GM23338 (cell line): ENCODE data around the gene ZSCAN9. TPM values are rescaled to one million over a fixed set of nuclear protein-coding genes. Genes with fewer than 3 reads are reported as not detected.

Source experiments
- ATAC-seq: fragments of 200-7000 bp; cut with Tn5 transposase; 3 replicates; pipeline ENCODE4 v1.9.1; 2020
- DNase-seq: peaks from one replicate; pipeline ENCODE4 v3.0.0-alpha.2; 2015; ENCODE audit warnings: low spot score
- H2AFZ ChIP-seq: fragments of 200-600 bp; sonication (generic); 2 replicates; pipeline ENCODE4 v1.8.0; 2016; ENCODE audit warnings: antibody characterized with exemption, mild to moderate bottlenecking, moderate library complexity
- H3F3A ChIP-seq: fragments of 200-600 bp; sonication (generic); replicated peaks from 2 replicates; pipeline ENCODE4 v1.8.0; 2017; ENCODE audit warnings: antibody characterized with exemption, mixed run types, low read depth
- H3K27ac ChIP-seq: fragments of 200-600 bp; sonication (generic); 2 replicates; pipeline ENCODE4 v1.6.1; 2016; ENCODE audit warnings: low read depth
- H3K27me3 ChIP-seq: fragments of 200-600 bp; sonication (generic); 2 replicates; pipeline ENCODE4 v1.8.0; 2016; ENCODE audit warnings: mild to moderate bottlenecking, mixed run types, moderate library complexity; ENCODE audit not compliant: insufficient read depth
- H3K36me3 ChIP-seq: fragments of 200-600 bp; sonication (generic); 2 replicates; pipeline ENCODE4 v1.8.0; 2016; ENCODE audit warnings: mild to moderate bottlenecking; ENCODE audit not compliant: insufficient read depth
- H3K4me1 ChIP-seq: fragments of 200-600 bp; sonication (generic); 2 replicates; pipeline ENCODE4 v1.8.0; 2016; ENCODE audit warnings: mild to moderate bottlenecking, moderate library complexity; ENCODE audit not compliant: insufficient read depth
- H3K4me2 ChIP-seq: fragments of 200-600 bp; sonication (generic); 2 replicates; pipeline ENCODE4 v1.7.1; 2017; ENCODE audit warnings: mixed run types
- H3K4me3 ChIP-seq: fragments of 200-600 bp; sonication (generic); 2 replicates; pipeline ENCODE4 v1.6.1; 2016; ENCODE audit warnings: mixed run types
- H3K79me2 ChIP-seq: fragments of 200-600 bp; sonication (generic); replicated peaks from 2 replicates; pipeline ENCODE4 v1.8.0; 2017; ENCODE audit warnings: mild to moderate bottlenecking; ENCODE audit not compliant: insufficient read depth
- H3K9me2 ChIP-seq: fragments of 200-600 bp; sonication (generic); 2 replicates; pipeline ENCODE4 v1.8.0; 2017; ENCODE audit not compliant: insufficient read depth
- H4K20me1 ChIP-seq: fragments of 200-600 bp; sonication (generic); replicated peaks from 2 replicates; pipeline ENCODE4 v1.8.0; 2017; ENCODE audit warnings: mild to moderate bottlenecking; ENCODE audit not compliant: insufficient read depth
- H3K27ac Mint-ChIP-seq: 2 replicates; pipeline ENCODE4 v1.8.0; 2020; ENCODE audit warnings: inconsistent platforms, mild to moderate bottlenecking, moderate library complexity, mixed read lengths
- H3K27me3 Mint-ChIP-seq: 3 replicates; pipeline ENCODE4 v1.8.0; 2022; ENCODE audit warnings: low read depth, mild to moderate bottlenecking, moderate library complexity, mixed read lengths, inconsistent platforms; ENCODE audit not compliant: insufficient read depth, poor library complexity
- H3K36me3 Mint-ChIP-seq: 3 replicates; pipeline ENCODE4 v1.8.0; 2021; ENCODE audit warnings: low read depth, mild to moderate bottlenecking, inconsistent platforms, moderate library complexity, mixed read lengths
- H3K4me1 Mint-ChIP-seq: 3 replicates; pipeline ENCODE4 v1.8.0; 2020; ENCODE audit warnings: mild to moderate bottlenecking, inconsistent platforms, mixed read lengths
- H3K4me3 Mint-ChIP-seq: 3 replicates; pipeline ENCODE4 v1.8.0; 2021; ENCODE audit warnings: moderate library complexity, mild to moderate bottlenecking, inconsistent platforms, mixed read lengths
- H3K9me3 Mint-ChIP-seq: 3 replicates; pipeline ENCODE4 v1.8.0; 2020; ENCODE audit warnings: moderate library complexity, mild to moderate bottlenecking, inconsistent platforms, mixed read lengths
- CREB1 ChIP-seq: fragments of 250-450 bp; sonication (Bioruptor Pico); IDR thresholded peaks from 2 replicates; pipeline ENCODE4 v1.5.0; 2020; ENCODE audit warnings: low read depth, mild to moderate bottlenecking, moderate library complexity
- EZH2 ChIP-seq: fragments of 200-600 bp; sonication (generic); IDR thresholded peaks from one replicate; pipeline ENCODE4 v1.8.0; 2017; ENCODE audit warnings: antibody characterized with exemption, mild to moderate bottlenecking, low read depth; ENCODE audit not compliant: unreplicated experiment
- EZH2phosphoT487 ChIP-seq: fragments of 200-600 bp; sonication (generic); IDR thresholded peaks from one replicate; pipeline ENCODE4 v1.8.1; 2018; ENCODE audit warnings: antibody characterized with exemption; ENCODE audit not compliant: unreplicated experiment
- JUNB ChIP-seq: IDR thresholded peaks from one replicate; pipeline ENCODE4 v1.6.1; 2016; ENCODE audit warnings: antibody characterized with exemption; ENCODE audit not compliant: unreplicated experiment
- NANOG ChIP-seq: IDR thresholded peaks from 2 replicates; pipeline ENCODE4 v1.6.1; 2016; ENCODE audit warnings: antibody characterized with exemption, borderline replicate concordance
- POLR2AphosphoS5 ChIP-seq: IDR thresholded peaks from 2 replicates; pipeline ENCODE4 v1.6.1; 2016; ENCODE audit warnings: antibody characterized with exemption, low read depth
- REST ChIP-seq: IDR thresholded peaks from one replicate; pipeline ENCODE4 v1.6.1; 2018; ENCODE audit warnings: antibody characterized with exemption; ENCODE audit not compliant: unreplicated experiment
- STAT1 ChIP-seq: IDR thresholded peaks from one replicate; pipeline ENCODE4 v1.6.1; 2016; ENCODE audit warnings: antibody characterized with exemption; ENCODE audit not compliant: unreplicated experiment
- ZNF114 ChIP-seq: fragments of 250-450 bp; sonication (Bioruptor Pico); IDR thresholded peaks from 2 replicates; pipeline ENCODE4 v1.5.0; 2020; ENCODE audit warnings: mild to moderate bottlenecking, moderate library complexity
- polyA plus RNA-seq: library from polyadenylated mRNA; unstranded; fragments of >200 nt; fragmentation: Nextera tagmentation; extraction: Ambion mirVana; gene quantifications from 2 replicates; pipeline ENCODE4 v1.2.1, GENCODE V29; 2016
- total RNA-seq: library from RNA; depleted of rRNA; stranded (reverse); fragments of >200 nt; shearing (Covaris generic); gene quantifications from 2 replicates; pipeline ENCODE4 v1.2.3, GENCODE V29; 2014
- TF ChIP-seq, protein P1 (sequence below): IDR thresholded peaks from 2 replicates; pipeline ENCODE4 v1.6.1; 2016; ENCODE audit warnings: antibody characterized with exemption
- TF ChIP-seq, protein P2 (sequence below): fragments of 250-450 bp; sonication (Bioruptor Pico); IDR thresholded peaks from 2 replicates; pipeline ENCODE4 v1.5.0; 2020; ENCODE audit warnings: mild to moderate bottlenecking, moderate library complexity

Gene ZSCAN9
- total and polyA plus RNA-seq, 2 experiments from 2014 or later: 10.0 to 10.9 TPM

- TF ChIP-seq REST (no peak), JUNB (no peak), POLR2AphosphoS5 (no peak), EZH2phosphoT487 (no peak), ZNF114 (CRISPR knock-in tag) (no peak), STAT1 (no peak)
- TF ChIP-seq, protein P1, sequence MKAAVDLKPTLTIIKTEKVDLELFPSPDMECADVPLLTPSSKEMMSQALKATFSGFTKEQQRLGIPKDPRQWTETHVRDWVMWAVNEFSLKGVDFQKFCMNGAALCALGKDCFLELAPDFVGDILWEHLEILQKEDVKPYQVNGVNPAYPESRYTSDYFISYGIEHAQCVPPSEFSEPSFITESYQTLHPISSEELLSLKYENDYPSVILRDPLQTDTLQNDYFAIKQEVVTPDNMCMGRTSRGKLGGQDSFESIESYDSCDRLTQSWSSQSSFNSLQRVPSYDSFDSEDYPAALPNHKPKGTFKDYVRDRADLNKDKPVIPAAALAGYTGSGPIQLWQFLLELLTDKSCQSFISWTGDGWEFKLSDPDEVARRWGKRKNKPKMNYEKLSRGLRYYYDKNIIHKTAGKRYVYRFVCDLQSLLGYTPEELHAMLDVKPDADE: no peak
Observed at GRCh38 chr6:28267695-28268059, 42.6 kb downstream of the ZSCAN9 start (continued).

GRCh38 chr6:28269492-28269891, 44.4 kb downstream of the ZSCAN9 start:
- no peaks in the 10 kb centered on the region; the same call in 1 of the 2 replicates for H3K36me3 ChIP-seq
- peaks cover 6% of the 10 kb centered on the region for H3K27me3 ChIP-seq
- no peaks in the 10 kb centered on the region; the same call in 1 of the 2 replicates for H4K20me1 ChIP-seq
- peaks cover 3% of the 10 kb centered on the region; the same call in 1 of the 2 replicates for H3F3A ChIP-seq
- no peak overlapping the region for H3K27ac ChIP-seq
- Mint-ChIP-seq H3K4me3 (no peak overlapping the region), H3K27ac (no peak overlapping the region), H3K4me1 (no peaks in the 10 kb centered on the region; the same call in 2 of the 3 replicates), H3K36me3 (peaks cover 17% of the 10 kb centered on the region), H3K9me3 (no peaks in the 10 kb centered on the region), H3K27me3 (no peaks in the 10 kb centered on the region)
- H2AFZ ChIP-seq: no peak overlapping the region
- peaks cover 21% of the 10 kb centered on the region for H3K79me2 ChIP-seq
- H3K4me2 ChIP-seq: no peak overlapping the region
- DNase-seq: no peak
- H3K4me3 ChIP-seq: no peak overlapping the region
- no peaks in the 10 kb centered on the region for H3K9me2 ChIP-seq
- H3K4me1 ChIP-seq: no peaks in the 10 kb centered on the region
- ATAC-seq: no peak
- TF ChIP-seq EZH2phosphoT487: no peak
- no peak for TF ChIP-seq EZH2
- TF ChIP-seq NANOG: no peak
- TF ChIP-seq CREB1 (CRISPR knock-in tag): no peak
- TF ChIP-seq, protein P1: no peak
- no peak for TF ChIP-seq POLR2AphosphoS5
- no peak for TF ChIP-seq STAT1
- TF ChIP-seq, protein P2, sequence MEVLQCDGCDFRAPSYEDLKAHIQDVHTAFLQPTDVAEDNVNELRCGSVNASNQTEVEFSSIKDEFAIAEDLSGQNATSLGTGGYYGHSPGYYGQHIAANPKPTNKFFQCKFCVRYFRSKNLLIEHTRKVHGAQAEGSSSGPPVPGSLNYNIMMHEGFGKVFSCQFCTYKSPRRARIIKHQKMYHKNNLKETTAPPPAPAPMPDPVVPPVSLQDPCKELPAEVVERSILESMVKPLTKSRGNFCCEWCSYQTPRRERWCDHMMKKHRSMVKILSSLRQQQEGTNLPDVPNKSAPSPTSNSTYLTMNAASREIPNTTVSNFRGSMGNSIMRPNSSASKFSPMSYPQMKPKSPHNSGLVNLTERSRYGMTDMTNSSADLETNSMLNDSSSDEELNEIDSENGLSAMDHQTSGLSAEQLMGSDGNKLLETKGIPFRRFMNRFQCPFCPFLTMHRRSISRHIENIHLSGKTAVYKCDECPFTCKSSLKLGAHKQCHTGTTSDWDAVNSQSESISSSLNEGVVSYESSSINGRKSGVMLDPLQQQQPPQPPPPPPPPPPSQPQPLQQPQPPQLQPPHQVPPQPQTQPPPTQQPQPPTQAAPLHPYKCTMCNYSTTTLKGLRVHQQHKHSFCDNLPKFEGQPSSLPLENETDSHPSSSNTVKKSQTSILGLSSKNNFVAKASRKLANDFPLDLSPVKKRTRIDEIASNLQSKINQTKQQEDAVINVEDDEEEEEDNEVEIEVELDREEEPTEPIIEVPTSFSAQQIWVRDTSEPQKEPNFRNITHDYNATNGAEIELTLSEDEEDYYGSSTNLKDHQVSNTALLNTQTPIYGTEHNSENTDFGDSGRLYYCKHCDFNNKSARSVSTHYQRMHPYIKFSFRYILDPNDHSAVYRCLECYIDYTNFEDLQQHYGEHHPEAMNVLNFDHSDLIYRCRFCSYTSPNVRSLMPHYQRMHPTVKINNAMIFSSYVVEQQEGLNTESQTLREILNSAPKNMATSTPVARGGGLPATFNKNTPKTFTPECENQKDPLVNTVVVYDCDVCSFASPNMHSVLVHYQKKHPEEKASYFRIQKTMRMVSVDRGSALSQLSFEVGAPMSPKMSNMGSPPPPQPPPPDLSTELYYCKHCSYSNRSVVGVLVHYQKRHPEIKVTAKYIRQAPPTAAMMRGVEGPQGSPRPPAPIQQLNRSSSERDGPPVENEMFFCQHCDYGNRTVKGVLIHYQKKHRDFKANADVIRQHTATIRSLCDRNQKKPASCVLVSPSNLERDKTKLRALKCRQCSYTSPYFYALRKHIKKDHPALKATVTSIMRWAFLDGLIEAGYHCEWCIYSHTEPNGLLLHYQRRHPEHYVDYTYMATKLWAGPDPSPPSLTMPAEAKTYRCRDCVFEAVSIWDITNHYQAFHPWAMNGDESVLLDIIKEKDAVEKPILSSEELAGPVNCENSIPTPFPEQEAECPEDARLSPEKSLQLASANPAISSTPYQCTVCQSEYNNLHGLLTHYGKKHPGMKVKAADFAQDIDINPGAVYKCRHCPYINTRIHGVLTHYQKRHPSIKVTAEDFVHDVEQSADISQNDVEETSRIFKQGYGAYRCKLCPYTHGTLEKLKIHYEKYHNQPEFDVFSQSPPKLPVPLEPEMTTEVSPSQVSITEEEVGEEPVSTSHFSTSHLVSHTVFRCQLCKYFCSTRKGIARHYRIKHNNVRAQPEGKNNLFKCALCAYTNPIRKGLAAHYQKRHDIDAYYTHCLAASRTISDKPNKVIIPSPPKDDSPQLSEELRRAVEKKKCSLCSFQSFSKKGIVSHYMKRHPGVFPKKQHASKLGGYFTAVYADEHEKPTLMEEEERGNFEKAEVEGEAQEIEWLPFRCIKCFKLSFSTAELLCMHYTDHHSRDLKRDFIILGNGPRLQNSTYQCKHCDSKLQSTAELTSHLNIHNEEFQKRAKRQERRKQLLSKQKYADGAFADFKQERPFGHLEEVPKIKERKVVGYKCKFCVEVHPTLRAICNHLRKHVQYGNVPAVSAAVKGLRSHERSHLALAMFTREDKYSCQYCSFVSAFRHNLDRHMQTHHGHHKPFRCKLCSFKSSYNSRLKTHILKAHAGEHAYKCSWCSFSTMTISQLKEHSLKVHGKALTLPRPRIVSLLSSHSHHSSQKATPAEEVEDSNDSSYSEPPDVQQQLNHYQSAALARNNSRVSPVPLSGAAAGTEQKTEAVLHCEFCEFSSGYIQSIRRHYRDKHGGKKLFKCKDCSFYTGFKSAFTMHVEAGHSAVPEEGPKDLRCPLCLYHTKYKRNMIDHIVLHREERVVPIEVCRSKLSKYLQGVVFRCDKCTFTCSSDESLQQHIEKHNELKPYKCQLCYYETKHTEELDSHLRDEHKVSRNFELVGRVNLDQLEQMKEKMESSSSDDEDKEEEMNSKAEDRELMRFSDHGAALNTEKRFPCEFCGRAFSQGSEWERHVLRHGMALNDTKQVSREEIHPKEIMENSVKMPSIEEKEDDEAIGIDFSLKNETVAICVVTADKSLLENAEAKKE (CRISPR knock-in tag): no peak
- no peak for TF ChIP-seq JUNB
